GM18861 (cell line): ENCODE results near the gene TBCC.

Source experiments
- ATAC-seq: cut with Tn5 transposase; IDR thresholded peaks from one replicate; pipeline ENCODE4 v1.9.1; 2021; ENCODE audit not compliant: unreplicated experiment

TBCC gene

GRCh38 chr6:42698217-42698616 is 47.7 kb downstream of the TBCC start:
- no peak for ATAC-seq

DNA sequence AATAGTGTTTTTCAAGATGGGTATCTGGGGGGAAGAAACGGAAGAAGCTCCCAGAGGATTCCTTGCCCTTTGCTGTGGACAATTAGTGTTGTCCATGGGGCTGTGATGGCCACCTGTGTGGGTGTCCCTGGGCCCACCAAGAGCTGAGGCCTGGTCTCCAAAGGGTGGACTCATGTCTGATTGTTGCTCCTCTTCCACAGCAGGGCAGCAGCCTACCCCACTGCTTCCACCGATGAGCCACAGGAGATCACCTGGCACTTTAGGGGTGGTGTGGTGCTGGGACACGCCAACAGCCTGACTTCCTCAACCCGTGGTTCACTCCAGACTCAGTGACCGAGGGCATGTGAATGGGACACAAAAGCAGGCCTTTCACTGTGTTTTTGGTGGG is 48.6 kb downstream of the TBCC start:
- no peak for ATAC-seq

DNA sequence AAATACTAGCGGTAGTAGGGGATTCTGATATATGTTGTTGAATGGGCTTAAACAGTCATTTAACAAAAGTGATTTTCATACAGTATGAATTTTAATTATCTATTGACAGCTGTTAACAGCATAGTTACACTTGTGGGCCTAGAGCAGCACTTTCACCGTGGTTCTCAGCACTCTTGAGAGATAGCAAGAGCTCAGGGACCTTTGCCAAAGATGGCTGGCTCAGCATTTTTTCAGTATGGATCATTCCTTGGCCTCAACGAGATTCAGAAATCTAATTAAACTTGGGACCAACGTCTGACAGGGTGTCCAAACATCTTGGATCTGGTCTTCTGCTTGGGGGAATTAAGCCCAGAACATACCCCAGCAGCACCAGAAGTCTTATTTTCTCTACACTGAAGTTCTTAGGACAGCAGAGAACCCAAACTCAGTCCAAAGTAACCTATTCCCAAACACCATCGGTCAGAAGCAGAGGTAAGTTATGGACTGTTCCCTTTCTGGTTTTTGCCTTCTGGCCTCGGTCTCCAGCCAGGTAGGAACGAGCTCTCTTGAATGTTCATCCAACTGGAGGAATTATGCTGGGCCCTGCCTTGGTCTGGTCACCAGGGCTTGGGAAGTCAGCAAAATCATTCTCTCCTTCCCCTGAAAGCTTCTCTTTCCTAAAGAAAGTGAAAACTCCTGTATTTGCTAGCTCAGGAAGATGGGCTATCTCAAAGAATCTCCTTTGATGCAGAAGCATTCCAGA is 49.2 kb downstream of the TBCC start:
- ATAC-seq = no peak

- no peak for ATAC-seq
Observed at GRCh38 chr6:42694586-42694985, 51.3 kb downstream of the TBCC start.
